Loucy (cell line): ENCODE results near the gene CD82.

Experiments
- H2AFZ ChIP-seq: fragments of 200-600 bp; sonication (generic); 2 replicates; pipeline ENCODE4 v1.6.0; 2016; ENCODE audit warnings: antibody characterized with exemption, mild to moderate bottlenecking, low read length, moderate library complexity
- H3F3A ChIP-seq: fragments of 200-600 bp; 2 replicates; pipeline ENCODE4 v1.6.0; 2016; ENCODE audit warnings: antibody characterized with exemption, low read depth, mild to moderate bottlenecking
- H3K27me3 ChIP-seq: fragments of 200-600 bp; sonication (generic); 2 replicates; pipeline ENCODE4 v1.6.1; 2014; ENCODE audit warnings: low read length, mild to moderate bottlenecking; ENCODE audit not compliant: insufficient read depth, poor library complexity, severe bottlenecking
- H3K36me3 ChIP-seq: fragments of 200-600 bp; sonication (generic); 2 replicates; pipeline ENCODE4 v1.6.1; 2016; ENCODE audit warnings: low read length; ENCODE audit not compliant: insufficient read depth
- H3K4me1 ChIP-seq: fragments of 200-600 bp; sonication (generic); 2 replicates; pipeline ENCODE4 v1.5.1; 2014; ENCODE audit warnings: low read length, mild to moderate bottlenecking; ENCODE audit not compliant: insufficient read depth, poor library complexity, severe bottlenecking
- H3K4me2 ChIP-seq: fragments of 200-600 bp; sonication (generic); 2 replicates; pipeline ENCODE4 v1.6.0; 2014; ENCODE audit warnings: antibody characterized with exemption, low read length, low read depth, mild to moderate bottlenecking; ENCODE audit not compliant: poor library complexity, severe bottlenecking
- H3K4me3 ChIP-seq: fragments of 200-600 bp; sonication (generic); 2 replicates; pipeline ENCODE4 v1.5.1; 2014; ENCODE audit warnings: low read length, mild to moderate bottlenecking, mixed read lengths; ENCODE audit not compliant: poor library complexity, severe bottlenecking
- H3K79me2 ChIP-seq: fragments of 200-600 bp; sonication (generic); 2 replicates; pipeline ENCODE4 v1.6.1; 2014; ENCODE audit warnings: low read length; ENCODE audit not compliant: insufficient read depth
- H3K9ac ChIP-seq: fragments of 200-600 bp; sonication (generic); 2 replicates; pipeline ENCODE4 v1.6.0; 2014; ENCODE audit warnings: mild to moderate bottlenecking, low read depth, low read length, moderate library complexity; ENCODE audit not compliant: poor library complexity, severe bottlenecking
- H3K9me2 ChIP-seq: fragments of 200-600 bp; sonication (generic); replicated peaks from 2 replicates; pipeline ENCODE4 v1.6.1; 2016; ENCODE audit warnings: low read depth, low read length, mixed read lengths
- H3K9me3 ChIP-seq: fragments of 200-600 bp; sonication (generic); 2 replicates; pipeline ENCODE4 v1.6.1; 2014; ENCODE audit warnings: mild to moderate bottlenecking, antibody characterized with exemption, low read length, low read depth; ENCODE audit not compliant: insufficient read depth
- H4K20me1 ChIP-seq: fragments of 200-600 bp; sonication (generic); 2 replicates; pipeline ENCODE4 v1.6.0; 2014; ENCODE audit warnings: antibody characterized with exemption, low read length, mild to moderate bottlenecking; ENCODE audit not compliant: insufficient read depth, poor library complexity, severe bottlenecking
- EZH2phosphoT487 ChIP-seq: fragments of 200-600 bp; IDR thresholded peaks from 2 replicates; pipeline ENCODE4 v1.6.1; 2018; ENCODE audit warnings: antibody characterized with exemption, mild to moderate bottlenecking, moderate library complexity, borderline replicate concordance
- TF ChIP-seq, protein P1 (sequence below): fragments of 200-600 bp; sonication (generic); conservative IDR thresholded peaks from 2 replicates; pipeline ENCODE4 v1.5.1; 2014; ENCODE audit warnings: mild to moderate bottlenecking, antibody characterized with exemption, low read length

The CD82 gene

DNA sequence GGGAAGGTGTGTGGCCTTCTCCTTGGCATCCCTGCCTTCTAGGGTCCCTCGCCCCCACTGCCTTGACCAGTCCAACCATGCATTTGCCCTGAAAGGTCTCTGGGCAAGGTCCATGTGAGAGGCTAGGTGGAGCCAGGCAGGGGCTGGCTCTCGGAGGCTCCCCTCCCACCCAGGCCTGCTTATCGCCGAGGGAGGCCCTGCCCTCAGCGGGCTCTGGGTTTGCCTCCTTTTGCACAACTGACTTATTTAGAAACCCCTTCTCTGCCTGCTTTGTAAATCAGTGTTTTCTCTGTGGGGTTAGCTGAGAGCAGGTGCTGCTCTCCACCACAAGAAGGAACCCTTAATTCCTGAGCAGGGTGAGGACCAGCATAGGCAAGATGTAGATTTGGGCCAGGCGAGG, 47.7 kb downstream of the CD82 start:
- H3K79me2 ChIP-seq: peaks cover 11% of the 10 kb centered on the region; the same call in 1 of the 2 replicates
- H3K9ac ChIP-seq: no peak overlapping the region
- no peaks in the 10 kb centered on the region for H3K27me3 ChIP-seq
- H3K4me1 ChIP-seq: peaks cover 18% of the 10 kb centered on the region
- no peaks in the 10 kb centered on the region for H3K9me2 ChIP-seq
- H3K4me3 ChIP-seq: no peak overlapping the region
- H3K4me2 ChIP-seq: no peak overlapping the region
- TF ChIP-seq, protein P1, sequence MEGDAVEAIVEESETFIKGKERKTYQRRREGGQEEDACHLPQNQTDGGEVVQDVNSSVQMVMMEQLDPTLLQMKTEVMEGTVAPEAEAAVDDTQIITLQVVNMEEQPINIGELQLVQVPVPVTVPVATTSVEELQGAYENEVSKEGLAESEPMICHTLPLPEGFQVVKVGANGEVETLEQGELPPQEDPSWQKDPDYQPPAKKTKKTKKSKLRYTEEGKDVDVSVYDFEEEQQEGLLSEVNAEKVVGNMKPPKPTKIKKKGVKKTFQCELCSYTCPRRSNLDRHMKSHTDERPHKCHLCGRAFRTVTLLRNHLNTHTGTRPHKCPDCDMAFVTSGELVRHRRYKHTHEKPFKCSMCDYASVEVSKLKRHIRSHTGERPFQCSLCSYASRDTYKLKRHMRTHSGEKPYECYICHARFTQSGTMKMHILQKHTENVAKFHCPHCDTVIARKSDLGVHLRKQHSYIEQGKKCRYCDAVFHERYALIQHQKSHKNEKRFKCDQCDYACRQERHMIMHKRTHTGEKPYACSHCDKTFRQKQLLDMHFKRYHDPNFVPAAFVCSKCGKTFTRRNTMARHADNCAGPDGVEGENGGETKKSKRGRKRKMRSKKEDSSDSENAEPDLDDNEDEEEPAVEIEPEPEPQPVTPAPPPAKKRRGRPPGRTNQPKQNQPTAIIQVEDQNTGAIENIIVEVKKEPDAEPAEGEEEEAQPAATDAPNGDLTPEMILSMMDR: no peak
- TF ChIP-seq EZH2phosphoT487: no peak
- no peaks in the 10 kb centered on the region for H3F3A ChIP-seq
- peaks cover 91% of the 10 kb centered on the region; the same call in 1 of the 2 replicates for H3K36me3 ChIP-seq
- H3K9me3 ChIP-seq: no peaks in the 10 kb centered on the region
- no peak overlapping the region for H2AFZ ChIP-seq
- peaks cover 5% of the 10 kb centered on the region for H4K20me1 ChIP-seq

DNA sequence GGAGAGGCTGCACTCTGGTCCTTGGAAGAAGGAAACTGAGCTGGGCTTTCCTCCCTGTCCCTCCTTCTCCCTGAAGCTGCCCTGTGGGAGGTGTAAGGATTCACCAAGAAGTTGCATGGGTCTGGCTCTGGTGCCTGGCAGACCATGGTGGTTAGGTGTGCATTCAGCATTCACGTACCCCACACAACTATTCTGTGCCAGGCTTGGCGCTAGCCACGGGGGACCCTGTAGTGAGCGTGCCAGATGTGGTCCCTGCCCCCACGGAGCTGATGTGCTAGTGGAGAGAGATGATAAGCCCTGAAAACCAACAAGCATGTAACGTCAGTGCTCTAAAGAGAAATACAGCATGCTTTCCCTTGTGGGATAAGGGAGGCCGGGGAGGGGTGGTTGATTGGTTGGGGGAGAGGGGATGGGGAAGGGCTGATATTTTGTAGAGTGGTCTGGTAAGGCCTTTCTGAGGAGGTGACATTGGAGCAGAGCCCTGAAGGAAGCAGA, 48.9 kb downstream of the CD82 start:
- Histone ChIP-seq H3K9me2 (no peaks in the 10 kb centered on the region), H3K9me3 (no peaks in the 10 kb centered on the region), H4K20me1 (peaks cover 5% of the 10 kb centered on the region), H3K4me3 (no peak overlapping the region), H2AFZ (no peak overlapping the region), H3K36me3 (peaks cover 93% of the 10 kb centered on the region; the same call in 1 of the 2 replicates), H3K79me2 (peaks cover 13% of the 10 kb centered on the region; the same call in 1 of the 2 replicates), H3K9ac (no peak overlapping the region), H3K27me3 (no peaks in the 10 kb centered on the region), H3K4me2 (no peak overlapping the region), H3F3A (no peaks in the 10 kb centered on the region), H3K4me1 (peaks cover 7% of the 10 kb centered on the region)
- no peak for TF ChIP-seq EZH2phosphoT487
- TF ChIP-seq, protein P1: no peak

DNA sequence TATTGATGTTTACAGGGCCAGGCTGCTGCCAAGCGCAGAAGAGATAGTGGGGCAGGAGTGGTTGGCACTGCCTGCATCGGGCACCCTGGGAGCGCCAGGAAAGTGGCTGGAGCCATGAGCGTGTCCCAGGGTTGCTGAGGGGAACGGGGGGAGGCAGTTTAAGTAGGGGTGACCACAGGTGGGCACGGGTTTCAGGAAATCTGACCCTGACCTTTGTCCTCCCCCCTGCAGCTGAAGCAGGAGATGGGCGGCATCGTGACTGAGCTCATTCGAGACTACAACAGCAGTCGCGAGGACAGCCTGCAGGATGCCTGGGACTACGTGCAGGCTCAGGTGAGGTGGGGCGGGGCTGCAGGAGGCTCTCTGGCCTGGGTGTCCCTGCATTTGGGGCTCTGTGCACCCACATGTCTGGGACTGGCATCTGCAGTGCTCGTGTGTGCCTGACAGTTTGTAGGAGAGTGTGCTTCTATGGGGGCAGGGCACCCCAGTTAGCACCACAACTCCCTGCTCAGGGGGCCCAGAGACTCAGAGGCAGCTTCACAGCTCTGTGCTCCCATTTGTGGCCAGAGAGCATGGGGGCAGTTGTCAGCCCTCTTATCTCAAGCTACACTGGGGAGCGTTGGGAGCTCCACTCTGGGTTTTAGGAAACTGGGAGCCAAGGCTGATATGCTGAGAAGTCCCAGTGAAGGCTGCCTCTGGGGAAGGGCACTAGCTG, 49.7 kb downstream of the CD82 start:
- Histone ChIP-seq H4K20me1 (peaks cover 5% of the 10 kb centered on the region), H3K36me3 (peaks cover 92% of the 10 kb centered on the region; the same call in 1 of the 2 replicates), H3K4me3 (no peak overlapping the region), H3K9me2 (no peaks in the 10 kb centered on the region), H3K79me2 (peaks cover 10% of the 10 kb centered on the region; the same call in 1 of the 2 replicates), H2AFZ (no peak overlapping the region), H3F3A (no peaks in the 10 kb centered on the region), H3K9ac (no peak overlapping the region), H3K4me2 (no peak overlapping the region), H3K9me3 (no peaks in the 10 kb centered on the region), H3K4me1 (no peaks in the 10 kb centered on the region), H3K27me3 (no peaks in the 10 kb centered on the region)
- TF ChIP-seq, protein P1: no peak
- no peak for TF ChIP-seq EZH2phosphoT487
